HPDE6-E6E7 (cell line): ENCODE data around the gene INSC.

Source experiments
- DNase-seq: peaks from one replicate; pipeline ENCODE4 v3.0.0; 2011; ENCODE audit warnings: missing footprints; ENCODE audit errors: extremely low spot score

Gene INSC

GRCh38 chr11:15185021-15185420 lies 70.3 kb downstream of the INSC start:
- no peak for DNase-seq

DNA sequence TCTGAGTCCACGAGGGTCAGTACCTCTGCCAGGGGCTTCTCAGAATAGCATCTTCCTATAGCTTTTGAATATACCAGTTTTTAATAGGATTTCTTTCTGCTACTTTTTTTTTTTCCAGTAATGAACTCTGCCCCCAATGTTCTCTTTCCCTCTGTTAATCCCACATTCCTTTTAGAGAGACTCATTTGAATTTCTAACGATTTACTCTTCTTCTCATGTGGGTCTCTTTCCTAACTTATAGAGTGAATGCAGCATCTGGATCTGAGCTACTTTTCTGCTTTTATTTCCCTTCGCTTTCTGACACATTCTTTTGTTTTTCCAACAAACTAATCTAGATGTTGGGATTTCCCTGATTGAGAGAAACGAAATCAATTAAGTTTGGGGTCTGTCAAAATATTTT lies 71.4 kb downstream of the INSC start:
- DNase-seq: no peak

GRCh38 chr11:15189189-15189588 lies 74.5 kb downstream of the INSC start:
- DNase-seq: no peak

- DNase-seq: no peak
Observed at GRCh38 chr11:15189641-15190365, 75.1 kb downstream of the INSC start.

- DNase-seq: no peak
Observed at GRCh38 chr11:15190611-15191010, 75.9 kb downstream of the INSC start.

- DNase-seq: no peak
Observed at GRCh38 chr11:15192005-15192556, 77.4 kb downstream of the INSC start.

- DNase-seq: no peak
Observed at GRCh38 chr11:15194671-15195415, 80.1 kb downstream of the INSC start.

GRCh38 chr11:15195454-15196200 lies 80.9 kb downstream of the INSC start:
- no peak for DNase-seq

- no peak for DNase-seq
Observed at GRCh38 chr11:15196704-15197103, 82.0 kb downstream of the INSC start.

GRCh38 chr11:15197696-15198095 lies 83.0 kb downstream of the INSC start:
- no peak for DNase-seq

DNA sequence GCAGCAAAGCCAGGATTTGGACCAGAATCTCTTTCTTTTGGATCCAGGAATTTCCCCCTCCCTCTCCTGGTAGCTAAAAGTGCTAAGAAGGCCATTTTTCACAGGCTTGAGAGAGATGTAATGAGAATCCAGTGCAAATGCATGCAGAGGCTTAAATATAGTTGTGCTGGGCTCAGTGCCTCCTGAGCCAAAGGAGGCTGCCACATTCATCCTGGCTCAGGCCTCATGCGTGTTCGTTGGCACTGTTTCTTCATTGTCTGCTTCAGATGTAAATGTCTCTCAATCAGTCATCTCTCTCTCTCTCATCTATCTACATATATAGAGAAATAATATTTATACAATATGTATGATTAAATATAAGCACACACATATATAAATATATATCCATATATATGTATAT lies 83.6 kb downstream of the INSC start:
- DNase-seq: no peak

- DNase-seq: no peak
Observed at GRCh38 chr11:15199693-15200092, 85.0 kb downstream of the INSC start.

- no peak for DNase-seq
Observed at GRCh38 chr11:15200696-15201095, 86.0 kb downstream of the INSC start.

- DNase-seq: no peak
Observed at GRCh38 chr11:15201586-15201985, 86.9 kb downstream of the INSC start.

GRCh38 chr11:15202626-15203025 lies 87.9 kb downstream of the INSC start:
- DNase-seq: no peak

DNA sequence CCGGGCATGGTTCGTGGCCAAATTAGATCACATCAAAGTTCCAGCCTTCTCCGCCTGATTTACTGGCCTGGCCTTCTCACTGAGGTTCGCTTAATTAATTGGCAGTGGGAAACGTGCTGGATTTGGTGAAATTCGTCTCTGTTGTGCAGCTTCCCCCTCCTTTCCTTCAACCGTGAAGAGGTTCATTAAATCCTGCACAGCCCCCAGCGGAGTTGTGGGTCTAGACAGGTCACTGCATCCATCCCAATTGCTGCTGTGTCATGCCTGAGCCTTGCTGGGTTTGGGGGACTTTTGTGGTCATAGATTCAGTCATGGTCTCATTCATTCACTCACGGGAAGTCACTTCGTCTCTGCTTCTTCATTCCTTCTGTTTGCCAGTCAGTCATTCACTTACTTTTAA lies 90.0 kb downstream of the INSC start:
- no peak for DNase-seq

GRCh38 chr11:15206791-15207190 lies 92.1 kb downstream of the INSC start:
- DNase-seq: no peak

GRCh38 chr11:15208378-15209222 lies 93.9 kb downstream of the INSC start:
- DNase-seq: peak; percentile 64

- DNase-seq: no peak
Observed at GRCh38 chr11:15212876-15213275, 98.2 kb downstream of the INSC start.

DNA sequence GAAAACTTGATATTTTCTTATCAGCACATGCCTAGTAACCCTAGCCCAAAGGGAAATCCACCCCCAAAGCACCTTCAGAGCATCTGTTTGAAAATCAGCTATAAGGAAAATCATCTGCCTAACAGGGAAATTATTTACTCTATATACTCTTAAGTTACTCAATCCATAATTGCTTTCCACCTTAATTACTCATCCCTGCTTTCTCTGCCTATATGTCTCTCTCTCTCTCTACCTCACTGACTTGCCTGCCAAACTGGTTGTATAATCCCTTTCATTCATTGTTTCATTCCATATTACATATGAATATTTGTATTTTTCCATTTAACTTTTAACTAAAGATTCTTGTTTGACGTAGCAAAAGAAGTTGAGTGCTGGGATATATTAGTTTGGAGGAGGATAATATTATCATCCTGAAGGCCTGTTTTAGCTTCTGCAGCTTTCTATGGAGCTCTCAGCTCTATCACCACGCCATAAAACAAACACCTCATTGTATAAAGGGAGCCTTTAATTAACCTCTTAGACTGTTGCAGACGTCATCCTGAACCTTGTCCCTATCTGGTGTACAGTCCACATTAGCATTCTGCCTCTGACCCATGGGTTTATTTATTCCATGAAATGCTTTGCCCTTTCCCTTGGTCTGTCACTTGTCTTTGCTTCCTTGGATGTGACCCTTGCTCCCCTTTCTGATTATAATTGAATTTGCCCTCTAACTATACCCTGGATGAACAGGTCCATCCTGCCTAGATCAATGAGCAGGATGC lies 98.9 kb downstream of the INSC start:
- no peak for DNase-seq

DNA sequence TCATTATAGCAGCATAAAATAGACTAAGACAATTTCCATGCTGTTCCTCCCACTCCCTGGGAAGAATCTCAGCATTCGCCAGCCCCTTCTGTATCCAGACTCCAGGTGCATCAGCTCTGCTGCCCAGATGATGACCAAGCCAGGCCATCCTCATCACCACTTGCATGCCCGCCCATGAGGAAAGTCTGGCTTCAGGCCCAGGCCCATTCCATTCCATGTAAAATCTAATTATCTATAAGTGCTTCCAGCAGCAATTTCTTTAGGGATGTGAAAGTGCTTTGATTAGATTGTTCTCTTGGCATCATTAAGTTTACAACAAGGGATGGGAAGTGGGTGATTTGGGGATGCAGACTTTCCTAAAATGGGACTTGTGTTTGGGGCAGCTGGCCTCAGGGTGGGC lies 100.3 kb downstream of the INSC start:
- no peak for DNase-seq
